OCI-LY3 (cell line): ENCODE measurements around the gene TMEM59L.

Experiments used
- H2AFZ ChIP-seq: fragments of 200-600, 300-600 bp; shearing (Covaris generic); 2 replicates; pipeline ENCODE4 v1.6.0; 2014; ENCODE audit warnings: antibody characterized with exemption, low read depth, low read length
- H3K27ac ChIP-seq: fragments of 200-600, 300-600 bp; sonication (generic); 2 replicates; pipeline ENCODE4 v1.5.1; 2014; ENCODE audit warnings: mild to moderate bottlenecking, low read length, moderate library complexity, mixed read lengths
- H3K27me3 ChIP-seq: fragments of 200-600, 300-600 bp; sonication (generic); 2 replicates; pipeline ENCODE4 v1.6.1; 2014; ENCODE audit warnings: low read depth, low read length, mixed read lengths
- H3K36me3 ChIP-seq: fragments of 200-600, 300-600 bp; sonication (generic); replicated peaks from 2 replicates; pipeline ENCODE3; 2014; ENCODE audit warnings: low read depth, low read length, mixed read lengths
- H3K4me1 ChIP-seq: fragments of 300-600, 200-600 bp; sonication (generic); 2 replicates; pipeline ENCODE4 v1.6.1; 2014; ENCODE audit warnings: low read length, mixed read lengths
- H3K4me2 ChIP-seq: fragments of 200-600, 300-600 bp; sonication (generic); 2 replicates; pipeline ENCODE4 v1.6.1; 2014; ENCODE audit warnings: low read length, mixed read lengths
- H3K4me3 ChIP-seq: fragments of 300-600, 200-600 bp; sonication (generic); 2 replicates; pipeline ENCODE4 v1.5.1; 2014; ENCODE audit warnings: antibody characterized with exemption, mild to moderate bottlenecking, low read length, moderate library complexity
- H3K79me2 ChIP-seq: fragments of 300-600, 200-600 bp; shearing (Covaris generic); 2 replicates; pipeline ENCODE4 v1.6.1; 2014; ENCODE audit warnings: mild to moderate bottlenecking, low read length, mixed read lengths
- H3K9ac ChIP-seq: fragments of 300-600, 200-600 bp; shearing (Covaris generic); 2 replicates; pipeline ENCODE4 v1.6.0; 2014; ENCODE audit warnings: mild to moderate bottlenecking, low read length, moderate library complexity
- H3K9me3 ChIP-seq: fragments of 200-600, 300-600 bp; shearing (Covaris generic); 2 replicates; pipeline ENCODE4 v1.6.1; 2014; ENCODE audit warnings: low read length, mixed read lengths; ENCODE audit not compliant: insufficient read depth
- H4K20me1 ChIP-seq: fragments of 200-600, 300-600 bp; sonication (generic); 2 replicates; pipeline ENCODE4 v1.6.1; 2016; ENCODE audit warnings: low read length, mixed read lengths; ENCODE audit not compliant: insufficient read depth
- CTCF ChIP-seq: fragments of 200-600, 300-600 bp; sonication (generic); IDR thresholded peaks from 2 replicates; pipeline ENCODE4 v1.5.1; 2014; ENCODE audit warnings: antibody characterized with exemption, low read length, low read depth
- EZH2phosphoT487 ChIP-seq: fragments of 200-600 bp; shearing (Covaris generic); IDR thresholded peaks from 2 replicates; pipeline ENCODE4 v1.6.1; 2018; ENCODE audit warnings: antibody characterized with exemption, mixed run types, low read depth

TMEM59L gene

GRCh38 chr19:18649371-18650020 is 36.8 kb downstream of the TMEM59L start:
- Histone ChIP-seq H2AFZ (no peak overlapping the region), H3K79me2 (peaks cover 9% of the 10 kb centered on the region; the same call in 1 of the 2 replicates), H3K9me3 (no peaks in the 10 kb centered on the region), H4K20me1 (peaks cover 50% of the 10 kb centered on the region), H3K27me3 (no peaks in the 10 kb centered on the region), H3K27ac (no peak overlapping the region), H3K36me3 (no peaks in the 10 kb centered on the region), H3K4me3 (no peak overlapping the region), H3K4me1 (peaks cover 2% of the 10 kb centered on the region), H3K9ac (no peak overlapping the region), H3K4me2 (no peak overlapping the region)
- TF ChIP-seq EZH2phosphoT487 (no peak), CTCF (no peak)

GRCh38 chr19:18650021-18650390 is 37.3 kb downstream of the TMEM59L start:
- no peak overlapping the region for H3K27ac ChIP-seq

GRCh38 chr19:18650468-18651041 is 37.9 kb downstream of the TMEM59L start:
- peaks cover 53% of the 10 kb centered on the region for H4K20me1 ChIP-seq
- H3K36me3 ChIP-seq: no peaks in the 10 kb centered on the region
- H3K9ac ChIP-seq: no peak overlapping the region
- H3K79me2 ChIP-seq: no peaks in the 10 kb centered on the region
- no peaks in the 10 kb centered on the region for H3K4me1 ChIP-seq
- H3K27me3 ChIP-seq: no peaks in the 10 kb centered on the region
- H3K4me2 ChIP-seq: no peak overlapping the region
- no peak overlapping the region for H3K27ac ChIP-seq
- H3K4me3 ChIP-seq: no peak overlapping the region
- no peaks in the 10 kb centered on the region for H3K9me3 ChIP-seq
- TF ChIP-seq CTCF: no peak
- H2AFZ ChIP-seq: no peak overlapping the region

More at GRCh38 chr19:18650021-18650390, 37.3 kb downstream of the TMEM59L start:
- no peaks in the 10 kb centered on the region for H3K27me3 ChIP-seq
- H4K20me1 ChIP-seq: peaks cover 50% of the 10 kb centered on the region
- H3K4me3 ChIP-seq: no peak overlapping the region
- no peak overlapping the region for H2AFZ ChIP-seq
- TF ChIP-seq EZH2phosphoT487 (no peak), CTCF (no peak)
- no peaks in the 10 kb centered on the region for H3K36me3 ChIP-seq
- no peaks in the 10 kb centered on the region for H3K4me1 ChIP-seq
- H3K79me2 ChIP-seq: peaks cover 3% of the 10 kb centered on the region; the same call in 1 of the 2 replicates
- H3K9ac ChIP-seq: no peak overlapping the region
- no peaks in the 10 kb centered on the region for H3K9me3 ChIP-seq
- no peak overlapping the region for H3K4me2 ChIP-seq

- Histone ChIP-seq H3K9me3 (no peaks in the 10 kb centered on the region), H3K9ac (no peak overlapping the region), H3K4me3 (no peak overlapping the region), H3K4me1 (no peaks in the 10 kb centered on the region), H3K27ac (no peak overlapping the region), H3K27me3 (no peaks in the 10 kb centered on the region), H3K79me2 (no peaks in the 10 kb centered on the region), H3K4me2 (no peak overlapping the region), H2AFZ (no peak overlapping the region), H3K36me3 (no peaks in the 10 kb centered on the region), H4K20me1 (peaks cover 60% of the 10 kb centered on the region)
- TF ChIP-seq EZH2phosphoT487: no peak
- TF ChIP-seq CTCF: no peak
Observed at GRCh38 chr19:18651300-18651699, 38.6 kb downstream of the TMEM59L start.
